ENCODE data around the gene SLC4A9.
"Not testable (repeated sequence)": the region's sequence is repeated elsewhere in the genome, so short reads cannot be mapped to it uniquely, and the experiment has no call there.

Gene SLC4A9

GRCh38 chr5:140402258-140403074 is 42.5 kb downstream of the SLC4A9 start:
- H3K36me3 ChIP-seq, result peaks cover 16 to 45% (median 33%) of the 10 kb centered on the region in 11 experiments

GRCh38 chr5:140403613-140404012 is 43.6 kb downstream of the SLC4A9 start:
- Histone ChIP-seq H3K27ac (peak overlapping the region in 1 of 11 experiments; percentile 94; a peak in 1 of 22 replicates), H3K9ac (peak overlapping the region; percentile 92 to 97 (median 95)), H3K4me3 (peak overlapping the region; percentile 85 to 99 (median 97)), H3K27me3 (no peaks in the 10 kb centered on the region), H3K4me2 (peak overlapping the region; percentile 85 to 97 (median 94)), H3K9me3 (replicated peaks in 1 of 11) (no peaks in the 10 kb centered on the region), H3K4me1 (peaks cover 31 to 47% (median 37%) of the 10 kb centered on the region in 10 experiments), H4K20me1 (peaks cover 64 to 73% (median 68%) of the 10 kb centered on the region in 11 experiments), H3K36me3 (peaks cover 17 to 57% (median 43%) of the 10 kb centered on the region in 11 experiments)
- no peak for TF ChIP-seq Cebpa-rat (IDR thresholded peaks at IDR 0.05)

More at GRCh38 chr5:140402258-140403074, 42.5 kb downstream of the SLC4A9 start:
- Histone ChIP-seq H3K4me3 (peak overlapping the region; percentile 85 to 99 (median 97)), H3K27ac (peak overlapping the region; percentile 87 to 94 (median 91)), H4K20me1 (peaks cover 52 to 61% (median 57%) of the 10 kb centered on the region in 11 experiments), H3K4me1 (peaks cover 31 to 47% (median 37%) of the 10 kb centered on the region in 10 experiments), H3K9ac (peak overlapping the region; percentile 92 to 97 (median 95)), H3K4me2 (peak overlapping the region; percentile 85 to 97 (median 94)), H3K9me3 (replicated peaks in 1 of 11) (no peaks in the 10 kb centered on the region), H3K27me3 (no peaks in the 10 kb centered on the region)
- no peak for TF ChIP-seq Cebpa-rat (IDR thresholded peaks at IDR 0.05)

GRCh38 chr5:140408750-140409241 is 48.8 kb downstream of the SLC4A9 start:
- Histone ChIP-seq H3K4me1 (peaks cover 10 to 39% (median 14%) of the 10 kb centered on the region in 10 experiments; a peak in 19 of 20 replicates), H3K27me3 (no peaks in the 10 kb centered on the region), H3K4me3 (no peak overlapping the region), H3K9me3 (replicated peaks in 1 of 11) (0 out of 22 replicates have a peak, but pooled peaks cover 0 to under 1% (median 0%) of the 10 kb centered on the region in 11 experiments), H3K4me2 (no peak overlapping the region), H3K27ac (no peak overlapping the region), H3K36me3 (peaks cover 28 to 95% (median 68%) of the 10 kb centered on the region in 11 experiments), H3K9ac (peak overlapping the region in 1 of 11 experiments; percentile 35; a peak in 1 of 22 replicates), H4K20me1 (peaks cover 86 to 100% (median 100%) of the 10 kb centered on the region in 11 experiments)
- no peak for TF ChIP-seq Cebpa-rat (IDR thresholded peaks at IDR 0.05)

GRCh38 chr5:140413230-140413629 is 53.2 kb downstream of the SLC4A9 start:
- Histone ChIP-seq H3K4me2 (no peak overlapping the region), H3K9ac (no peak overlapping the region), H3K27ac (no peak overlapping the region), H3K36me3 (peaks cover 23 to 93% (median 67%) of the 10 kb centered on the region in 11 experiments), H3K9me3 (replicated peaks in 1 of 11) (peaks cover 0 to 21% (median 5%) of the 10 kb centered on the region in 11 experiments; a peak in 10 of 22 replicates), H3K27me3 (no peaks in the 10 kb centered on the region), H3K4me1 (peaks cover 0 to 24% (median 0%) of the 10 kb centered on the region in 10 experiments; a peak in 4 of 20 replicates), H4K20me1 (peaks cover 60 to 100% (median 94%) of the 10 kb centered on the region in 11 experiments), H3K4me3 (no peak overlapping the region)
- no peak for TF ChIP-seq Cebpa-rat (IDR thresholded peaks at IDR 0.05)

GRCh38 chr5:140417235-140417634 is 57.2 kb downstream of the SLC4A9 start:
- Histone ChIP-seq H3K4me2 (no peak overlapping the region), H3K4me3 (no peak overlapping the region), H4K20me1 (peaks cover 39 to 98% (median 91%) of the 10 kb centered on the region in 11 experiments; a peak in 21 of 22 replicates), H3K9me3 (replicated peaks in 1 of 11) (peaks cover 0 to 52% (median 37%) of the 10 kb centered on the region in 11 experiments; a peak in 19 of 22 replicates), H3K27me3 (no peaks in the 10 kb centered on the region), H3K27ac (no peak overlapping the region), H3K4me1 (peaks cover 0 to 27% (median 0%) of the 10 kb centered on the region in 10 experiments; a peak in 4 of 20 replicates), H3K36me3 (peaks cover 15 to 94% (median 75%) of the 10 kb centered on the region in 11 experiments), H3K9ac (no peak overlapping the region)
- TF ChIP-seq Cebpa-rat (IDR thresholded peaks at IDR 0.05), result no peak

- Histone ChIP-seq H3K9ac (no peak overlapping the region), H3K9me3 (replicated peaks in 1 of 11) (peaks cover 0 to 69% (median 48%) of the 10 kb centered on the region in 11 experiments; a peak in 19 of 22 replicates), H3K36me3 (peaks cover 22 to 95% (median 82%) of the 10 kb centered on the region in 11 experiments), H3K4me3 (no peak overlapping the region), H4K20me1 (peaks cover 47 to 98% (median 91%) of the 10 kb centered on the region in 11 experiments; a peak in 21 of 22 replicates), H3K27me3 (no peaks in the 10 kb centered on the region), H3K4me2 (no peak overlapping the region), H3K4me1 (peaks cover 0 to 23% (median 0%) of the 10 kb centered on the region in 10 experiments; a peak in 4 of 20 replicates), H3K27ac (no peak overlapping the region)
- no peak for TF ChIP-seq Cebpa-rat (IDR thresholded peaks at IDR 0.05)
Measured at GRCh38 chr5:140418862-140419520, 59.0 kb downstream of the SLC4A9 start.

GRCh38 chr5:140420226-140420570 is 60.2 kb downstream of the SLC4A9 start:
- Histone ChIP-seq H3K9ac (no peak overlapping the region), H3K36me3 (peaks cover 31 to 95% (median 83%) of the 10 kb centered on the region in 11 experiments), H3K27ac (no peak overlapping the region), H4K20me1 (peaks cover 42 to 98% (median 86%) of the 10 kb centered on the region in 11 experiments; a peak in 21 of 22 replicates), H3K27me3 (no peaks in the 10 kb centered on the region), H3K4me1 (peaks cover 0 to 16% (median 0%) of the 10 kb centered on the region in 10 experiments; a peak in 3 of 20 replicates), H3K4me2 (peak overlapping the region in 1 of 11 experiments; percentile 9; a peak in 1 of 22 replicates), H3K4me3 (no peak overlapping the region), H3K9me3 (replicated peaks in 1 of 11) (peaks cover 0 to 73% (median 58%) of the 10 kb centered on the region in 11 experiments; a peak in 19 of 22 replicates)
- TF ChIP-seq Cebpa-rat (IDR thresholded peaks at IDR 0.05), result peak in 5 of 11 experiments; percentile 13 to 79 (median 59); a peak in 7 of 22 replicates

GRCh38 chr5:140420665-140421361 is 60.8 kb downstream of the SLC4A9 start:
- peaks cover 37 to 97% (median 83%) of the 10 kb centered on the region in 11 experiments for H3K36me3 ChIP-seq
- H3K4me2 ChIP-seq, result no peak overlapping the region
- H3K27ac ChIP-seq, result no peak overlapping the region
- H3K9ac ChIP-seq, result no peak overlapping the region
- no peak for TF ChIP-seq Cebpa-rat (IDR thresholded peaks at IDR 0.05)
- H3K4me3 ChIP-seq, result no peak overlapping the region
- H3K27me3 ChIP-seq, result no peaks in the 10 kb centered on the region
- H4K20me1 ChIP-seq, result peaks cover 42 to 98% (median 87%) of the 10 kb centered on the region in 11 experiments; a peak in 21 of 22 replicates
- peaks cover 0 to 16% (median 0%) of the 10 kb centered on the region in 10 experiments; a peak in 3 of 20 replicates for H3K4me1 ChIP-seq
- H3K9me3 ChIP-seq (replicated peaks in 1 of 11), result peaks cover 0 to 75% (median 64%) of the 10 kb centered on the region in 11 experiments; a peak in 19 of 22 replicates

- H3K27me3 ChIP-seq, H3K27ac ChIP-seq, H3K9ac ChIP-seq, H3K4me3 ChIP-seq, H3K4me2 ChIP-seq: not testable (repeated sequence)
- Histone ChIP-seq H3K9me3 (replicated peaks in 1 of 11) (peaks cover 0 to 81% (median 70%) of the 10 kb centered on the region in 11 experiments; a peak in 20 of 22 replicates), H4K20me1 (peaks cover 42 to 97% (median 81%) of the 10 kb centered on the region in 11 experiments; a peak in 21 of 22 replicates), H3K36me3 (peaks cover 38 to 97% (median 84%) of the 10 kb centered on the region in 11 experiments), H3K4me1 (peaks cover 0 to 16% (median 0%) of the 10 kb centered on the region in 10 experiments; a peak in 3 of 20 replicates)
Measured at GRCh38 chr5:140421375-140421774, 61.4 kb downstream of the SLC4A9 start.

All from BLaER1 treated with 17β-estradiol and CSF1 and Interleukin-3, amounts not matched to agents 10 nM and 100 nM (cell line).